ENCODE measurements around the gene NMRK1. TPM values are rescaled to one million over a fixed set of nuclear protein-coding genes. Genes with fewer than 3 reads are reported as not detected.

Gene NMRK1
- total and polyA plus RNA-seq, 9 donors = 14.6 to 40.0 (median 23.8) TPM

- TF ChIP-seq EP300 (IDR thresholded peaks at IDR 0.05) (no peak), POLR2A (IDR thresholded peaks at IDR 0.05) (no peak), CTCF (IDR thresholded peaks at IDR 0.05) (no peak)
- no peaks in the 10 kb centered on the region for H3K9me3 ChIP-seq
- intact Hi-C loops (cut with DNase I) = no loop called here
- no peak for DNase-seq
- H3K27ac ChIP-seq = no peak overlapping the region
- no peaks in the 10 kb centered on the region for H3K27me3 ChIP-seq
- no peaks in the 10 kb centered on the region for H3K36me3 ChIP-seq
- WGBS, 3 donors = 73 to 83% (median 82%) methylated on average over 5 of the region's 5 CpGs
- no peaks in the 10 kb centered on the region for H3K4me1 ChIP-seq (ENCODE audit: insufficient read depth)
- H3K4me3 ChIP-seq = no peak overlapping the region
Observed at GRCh38 chr9:75054368-75055001, 33.5 kb downstream of the NMRK1 start.

- DNase-seq = no peak
- TF ChIP-seq EP300 (IDR thresholded peaks at IDR 0.05) (no peak), CTCF (IDR thresholded peaks at IDR 0.05) (no peak), POLR2A (IDR thresholded peaks at IDR 0.05) (no peak)
- H3K4me1 ChIP-seq (ENCODE audit: insufficient read depth) = no peaks in the 10 kb centered on the region
- no peaks in the 10 kb centered on the region for H3K27me3 ChIP-seq
- no peak overlapping the region for H3K4me3 ChIP-seq
- H3K36me3 ChIP-seq = no peaks in the 10 kb centered on the region
- no peaks in the 10 kb centered on the region for H3K9me3 ChIP-seq
- intact Hi-C loops (cut with DNase I) = no loop called here
- 88 to 93% (median 89%) methylated on average over 1 of the region's 1 CpG for WGBS, 3 donors
- H3K27ac ChIP-seq = no peak overlapping the region
Observed at GRCh38 chr9:75053869-75054268, 34.1 kb downstream of the NMRK1 start.

- no peaks in the 10 kb centered on the region for H3K27me3 ChIP-seq
- no peak for DNase-seq
- H3K4me3 ChIP-seq = no peak overlapping the region
- no peak for TF ChIP-seq CTCF (IDR thresholded peaks at IDR 0.05)
- no peak for TF ChIP-seq POLR2A (IDR thresholded peaks at IDR 0.05)
- no peak for TF ChIP-seq EP300 (IDR thresholded peaks at IDR 0.05)
- H3K27ac ChIP-seq = no peak overlapping the region
- intact Hi-C loops (cut with DNase I) = no loop called here
- no peaks in the 10 kb centered on the region for H3K9me3 ChIP-seq
- no peaks in the 10 kb centered on the region for H3K36me3 ChIP-seq
- H3K4me1 ChIP-seq (ENCODE audit: insufficient read depth) = no peaks in the 10 kb centered on the region
Observed at GRCh38 chr9:75051285-75051684, 36.7 kb downstream of the NMRK1 start.

GRCh38 chr9:75047506-75047905 is 40.4 kb downstream of the NMRK1 start:
- no peak for DNase-seq
- intact Hi-C loops (cut with DNase I) = no loop called here
- 46 to 50% (median 48%) methylated on average over 2 of the region's 2 CpGs for WGBS, 3 donors

More at GRCh38 chr9:75047506-75047905, 40.4 kb downstream of the NMRK1 start:
- Histone ChIP-seq H3K36me3 (no peaks in the 10 kb centered on the region), H3K27ac (no peak overlapping the region), H3K4me3 (no peak overlapping the region), H3K9me3 (no peaks in the 10 kb centered on the region), H3K27me3 (no peaks in the 10 kb centered on the region), H3K4me1 (ENCODE audit: insufficient read depth) (no peaks in the 10 kb centered on the region)
- TF ChIP-seq POLR2A (IDR thresholded peaks at IDR 0.05) (no peak), CTCF (IDR thresholded peaks at IDR 0.05) (no peak), EP300 (IDR thresholded peaks at IDR 0.05) (no peak)
